ENCODE measurements around the gene COL6A3. TPM values are rescaled to one million over a fixed set of nuclear protein-coding genes. Genes with fewer than 3 reads are reported as not detected.

COL6A3 gene
- total and polyA plus RNA-seq, 7 donors = 2.8 to 715 (median 233) TPM

DNA sequence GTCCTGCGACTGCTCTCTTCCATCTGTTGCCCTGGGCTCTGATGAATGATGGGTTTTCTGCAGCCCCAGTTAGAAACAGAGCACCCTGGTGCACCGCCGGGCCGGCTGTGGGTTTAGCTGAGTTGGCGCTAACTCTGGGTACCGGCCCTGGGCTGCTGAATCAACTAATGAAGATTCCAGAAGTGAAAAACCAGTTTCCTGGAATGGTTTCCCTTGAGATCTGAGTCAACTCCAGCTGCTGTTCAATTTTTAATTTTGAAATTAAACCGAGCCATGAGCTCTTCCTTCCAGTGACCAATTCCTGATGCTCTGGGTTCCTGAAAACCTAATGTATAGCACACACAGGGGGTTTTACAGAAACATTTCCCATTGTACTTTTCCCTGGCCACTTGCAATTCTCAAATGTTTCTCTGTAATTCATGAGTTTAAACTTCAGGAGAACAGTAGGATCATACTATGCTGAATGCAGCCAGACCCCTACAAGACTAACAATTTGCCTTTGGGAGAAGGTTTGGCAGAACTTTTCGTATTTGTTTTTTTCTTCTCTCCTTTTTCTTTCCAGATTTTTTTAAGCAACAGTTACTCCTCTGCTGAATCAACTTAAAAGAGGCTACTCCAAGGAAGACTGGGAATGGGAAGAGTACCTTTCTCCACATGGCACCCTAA, 5.5 kb downstream of the COL6A3 start:
- Histone ChIP-seq H3K9me3 (no peaks in the 10 kb centered on the region), H3K4me1 (peaks cover 0 to 74% (median 57%) of the 10 kb centered on the region in 4 donors), H3K36me3 (no peaks in the 10 kb centered on the region), H3K27ac (peak overlapping the region; percentile 84 to 96 (median 94)), H3K27me3 (no peaks in the 10 kb centered on the region), H3K4me3 (peak overlapping the region in 3 of 4 donors; percentile 6 to 81 (median 66))
- intact Hi-C loops (cut with DNase I) = loop anchor here (2.0 kb wide), 1 partner anchor 238 kb away; no protein-coding TSS in a partner anchor
- peak in 2 of 4 donors; percentile 17 to 41 for TF ChIP-seq POLR2AphosphoS5 (IDR thresholded peaks at IDR 0.05)
- TF ChIP-seq POLR2A (IDR thresholded peaks at IDR 0.05) = no peak
- 74 to 77% methylated on average over 8 of the region's 8 CpGs for whole genome bisulfite sequencing, 2 donors
- DNase-seq = no peak

DNA sequence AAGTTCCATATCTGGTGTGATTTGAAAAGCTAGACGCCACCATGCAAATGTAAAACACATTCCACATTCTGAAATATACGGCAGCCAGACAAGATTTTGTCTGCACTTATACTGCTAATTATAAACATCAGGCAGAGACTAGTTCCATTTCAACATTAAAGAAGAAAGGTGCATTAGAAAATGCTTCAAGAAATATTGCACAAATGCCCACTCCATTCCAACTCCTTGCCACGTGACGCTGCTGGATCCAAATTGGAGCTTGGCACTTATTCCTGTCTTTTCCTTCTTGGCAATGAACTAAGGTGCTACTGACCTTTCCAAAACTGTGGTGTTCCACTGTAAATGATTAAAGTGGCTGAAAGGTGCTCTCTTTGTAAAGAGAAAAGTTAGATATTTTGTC, 6.3 kb downstream of the COL6A3 start:
- no peak for DNase-seq
- Histone ChIP-seq H3K4me1 (peaks cover 0 to 82% (median 64%) of the 10 kb centered on the region in 4 donors), H3K4me3 (peak overlapping the region in 2 of 4 donors; percentile 66 to 81), H3K27ac (peak overlapping the region; percentile 84 to 96 (median 94)), H3K9me3 (no peaks in the 10 kb centered on the region), H3K36me3 (peaks cover 0 to 2% (median 0%) of the 10 kb centered on the region in 4 donors), H3K27me3 (no peaks in the 10 kb centered on the region)
- intact Hi-C loops (cut with DNase I) = loop anchor here (2.0 kb wide), 1 partner anchor 237 kb away; no protein-coding TSS in a partner anchor
- peak in 2 of 4 donors; percentile 3 to 14 for TF ChIP-seq POLR2AphosphoS5 (IDR thresholded peaks at IDR 0.05)
- no peak for TF ChIP-seq EP300 (IDR thresholded peaks at IDR 0.05)
- WGBS, 2 donors = 85 to 89% methylated on average over 4 of the region's 4 CpGs

DNA sequence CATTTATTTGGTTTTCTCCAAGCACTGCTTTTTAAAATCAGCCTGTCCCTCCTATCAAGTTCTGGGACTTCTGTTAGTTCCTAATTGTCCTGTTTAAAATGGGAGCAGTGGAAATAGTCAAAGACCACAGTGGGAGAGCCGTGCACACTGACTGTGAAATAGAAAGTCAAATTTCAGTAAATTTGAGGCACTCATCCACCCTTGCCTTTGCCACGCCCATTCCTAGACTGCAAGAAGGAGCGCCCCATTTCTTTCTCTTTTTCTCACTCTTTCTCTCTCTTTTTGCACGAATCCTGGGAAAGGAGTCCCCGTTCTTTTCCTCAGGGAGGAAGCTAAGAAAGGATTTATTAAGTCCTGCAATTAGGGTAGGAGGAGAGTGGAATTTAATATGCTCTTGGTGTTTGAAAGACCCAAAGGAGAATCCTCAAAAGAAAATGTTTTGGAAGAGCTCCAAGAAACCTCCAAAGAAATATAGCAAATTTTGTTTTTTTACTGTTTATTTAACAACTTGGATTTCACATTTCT, 7.5 kb downstream of the COL6A3 start:
- peaks cover 0 to 95% (median 77%) of the 10 kb centered on the region in 4 donors for H3K4me1 ChIP-seq
- H3K36me3 ChIP-seq = peaks cover 0 to 5% (median 0%) of the 10 kb centered on the region in 4 donors
- intact Hi-C loops (cut with DNase I) = no loop called here
- no peaks in the 10 kb centered on the region for H3K27me3 ChIP-seq
- peak overlapping the region; percentile 84 to 96 (median 94) for H3K27ac ChIP-seq
- no peak for DNase-seq
- TF ChIP-seq POLR2AphosphoS5 (IDR thresholded peaks at IDR 0.05) = no peak
- TF ChIP-seq, protein P1, sequence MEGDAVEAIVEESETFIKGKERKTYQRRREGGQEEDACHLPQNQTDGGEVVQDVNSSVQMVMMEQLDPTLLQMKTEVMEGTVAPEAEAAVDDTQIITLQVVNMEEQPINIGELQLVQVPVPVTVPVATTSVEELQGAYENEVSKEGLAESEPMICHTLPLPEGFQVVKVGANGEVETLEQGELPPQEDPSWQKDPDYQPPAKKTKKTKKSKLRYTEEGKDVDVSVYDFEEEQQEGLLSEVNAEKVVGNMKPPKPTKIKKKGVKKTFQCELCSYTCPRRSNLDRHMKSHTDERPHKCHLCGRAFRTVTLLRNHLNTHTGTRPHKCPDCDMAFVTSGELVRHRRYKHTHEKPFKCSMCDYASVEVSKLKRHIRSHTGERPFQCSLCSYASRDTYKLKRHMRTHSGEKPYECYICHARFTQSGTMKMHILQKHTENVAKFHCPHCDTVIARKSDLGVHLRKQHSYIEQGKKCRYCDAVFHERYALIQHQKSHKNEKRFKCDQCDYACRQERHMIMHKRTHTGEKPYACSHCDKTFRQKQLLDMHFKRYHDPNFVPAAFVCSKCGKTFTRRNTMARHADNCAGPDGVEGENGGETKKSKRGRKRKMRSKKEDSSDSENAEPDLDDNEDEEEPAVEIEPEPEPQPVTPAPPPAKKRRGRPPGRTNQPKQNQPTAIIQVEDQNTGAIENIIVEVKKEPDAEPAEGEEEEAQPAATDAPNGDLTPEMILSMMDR (IDR thresholded peaks at IDR 0.05) = no peak
- no peak for TF ChIP-seq EP300 (IDR thresholded peaks at IDR 0.05)
- no peak for TF ChIP-seq POLR2A (IDR thresholded peaks at IDR 0.05)
- no peaks in the 10 kb centered on the region for H3K9me3 ChIP-seq
- no peak overlapping the region for H3K4me3 ChIP-seq
- WGBS, 2 donors = 79 to 84% methylated on average over 5 of the region's 5 CpGs

GRCh38 chr2:237405605-237406004, 8.4 kb downstream of the COL6A3 start:
- H3K27me3 ChIP-seq = no peaks in the 10 kb centered on the region
- H3K9me3 ChIP-seq = no peaks in the 10 kb centered on the region
- 84 to 88% methylated on average over 2 of the region's 2 CpGs for WGBS, 2 donors
- peaks cover 0 to 100% (median 83%) of the 10 kb centered on the region in 4 donors for H3K4me1 ChIP-seq
- no peak for DNase-seq
- intact Hi-C loops (cut with DNase I) = no loop called here
- H3K4me3 ChIP-seq = no peak overlapping the region
- peaks cover 0 to 5% (median 0%) of the 10 kb centered on the region in 4 donors for H3K36me3 ChIP-seq
- H3K27ac ChIP-seq = peak overlapping the region; percentile 84 to 96 (median 94)
- TF ChIP-seq EP300 (IDR thresholded peaks at IDR 0.05) (no peak), POLR2A (IDR thresholded peaks at IDR 0.05) (no peak), POLR2AphosphoS5 (IDR thresholded peaks at IDR 0.05) (no peak)
- TF ChIP-seq, protein P1 (IDR thresholded peaks at IDR 0.05) = no peak

GRCh38 chr2:237405006-237405559, 8.9 kb downstream of the COL6A3 start:
- H3K27ac ChIP-seq = peak overlapping the region; percentile 84 to 96 (median 94)
- DNase-seq = no peak
- H3K4me1 ChIP-seq = peaks cover 0 to 100% (median 87%) of the 10 kb centered on the region in 4 donors
- H3K9me3 ChIP-seq = no peaks in the 10 kb centered on the region
- WGBS, 2 donors = 71 to 80% methylated on average over 13 of the region's 13 CpGs
- intact Hi-C loops (cut with DNase I) = no loop called here
- peaks cover 0 to 5% (median 0%) of the 10 kb centered on the region in 4 donors for H3K36me3 ChIP-seq
- H3K27me3 ChIP-seq = no peaks in the 10 kb centered on the region
- TF ChIP-seq, protein P1 (IDR thresholded peaks at IDR 0.05) = no peak
- no peak for TF ChIP-seq EP300 (IDR thresholded peaks at IDR 0.05)
- peak in 1 of 4 donors; percentile 37 for TF ChIP-seq POLR2AphosphoS5 (IDR thresholded peaks at IDR 0.05)
- no peak overlapping the region for H3K4me3 ChIP-seq

All from sigmoid colon (tissue), 7 donors.